ENCODE results near the gene TPM1.
"Not testable (repeated sequence)": the region's sequence is repeated elsewhere in the genome, so short reads cannot be mapped to it uniquely, and the experiment has no call there.

TPM1 gene

DNA sequence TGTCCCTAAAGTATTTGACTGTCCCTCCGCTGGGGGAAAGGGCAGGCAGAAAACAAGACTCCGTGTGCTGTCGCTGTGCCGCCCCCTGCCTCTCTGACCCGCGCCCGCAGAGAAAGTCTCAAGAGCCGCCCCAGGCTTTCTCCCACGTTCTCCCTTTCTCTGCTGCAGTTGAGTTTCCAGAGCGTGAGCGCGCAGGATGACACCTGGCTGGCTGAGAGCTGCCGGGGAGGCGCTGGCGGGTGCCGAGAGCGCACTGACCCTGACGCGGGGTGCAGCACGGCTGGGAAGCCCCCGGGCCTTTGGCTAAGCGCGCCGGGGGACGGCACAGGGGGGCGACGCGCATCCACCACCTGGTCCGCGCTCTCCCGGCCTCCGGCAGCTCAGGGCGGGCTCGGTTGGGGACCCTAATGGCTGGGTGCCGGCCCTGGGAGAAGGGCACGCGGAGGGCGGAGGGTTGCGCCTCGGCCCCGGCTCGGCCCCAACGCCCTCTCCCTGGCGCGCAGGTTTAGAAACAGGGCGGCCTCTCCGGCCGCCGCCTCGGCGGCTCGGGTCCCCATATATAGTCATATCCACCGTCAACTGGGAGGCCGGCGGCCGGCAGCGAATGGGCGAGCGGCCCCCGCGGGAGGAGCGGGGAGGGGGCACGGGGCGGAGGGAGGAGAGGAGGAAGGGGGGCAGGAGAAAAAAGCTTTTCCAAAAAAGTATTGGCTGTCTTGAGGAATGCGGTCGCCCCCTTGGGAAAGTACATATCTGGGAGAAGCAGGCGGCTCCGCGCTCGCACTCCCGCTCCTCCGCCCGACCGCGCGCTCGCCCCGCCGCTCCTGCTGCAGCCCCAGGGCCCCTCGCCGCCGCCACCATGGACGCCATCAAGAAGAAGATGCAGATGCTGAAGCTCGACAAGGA lies at the start of gene TPM1:
TSS of gene TPM1 (plus strand) at position 774 of the 903 bp plus-strand sequence. CDS start at position 857, 83 bp downstream.
- peak within 1 kb of the TSS; percentile 78 for H3K27ac ChIP-seq
- no peaks in the 10 kb centered on the region for H3K27me3 ChIP-seq (replicated peaks)
- H3K4me3 ChIP-seq (ENCODE audit: low read depth, low read length), result peak within 1 kb of the TSS; percentile 100
- peak; percentile 35 for TF ChIP-seq CTCF (IDR thresholded peaks at IDR 0.05; ENCODE audit: low read depth, low read length, missing control alignments)
- H3K36me3 ChIP-seq (replicated peaks), result peaks cover 40% of the 10 kb centered on the region
- peak; percentile 93 for DNase-seq
- in situ Hi-C loops (cut with HindIII; ENCODE audit: low pct_ligation_motif_present, low sequenced_read_pairs), result no loop called here

GRCh38 chr15:62993066-62993465 lies 49.5 kb upstream of the TPM1 start:
- TF ChIP-seq CTCF (IDR thresholded peaks at IDR 0.05; ENCODE audit: low read depth, low read length, missing control alignments), result no peak
- DNase-seq, result no peak
- Histone ChIP-seq H3K4me3 (ENCODE audit: low read depth, low read length) (no peak overlapping the region), H3K27ac (no peak overlapping the region), H3K27me3 (replicated peaks) (no peaks in the 10 kb centered on the region), H3K36me3 (replicated peaks) (no peaks in the 10 kb centered on the region)
- in situ Hi-C loops (cut with HindIII; ENCODE audit: low pct_ligation_motif_present, low sequenced_read_pairs), result no loop called here

- DNase-seq; H3K36me3 ChIP-seq (replicated peaks); H3K4me3 ChIP-seq (ENCODE audit: low read depth, low read length); H3K27ac ChIP-seq; H3K27me3 ChIP-seq (replicated peaks); in situ Hi-C loops (cut with HindIII; ENCODE audit: low pct_ligation_motif_present, low sequenced_read_pairs): not testable (repeated sequence)
Observed at GRCh38 chr15:62993632-62994031, 48.9 kb upstream of the TPM1 start.

DNA sequence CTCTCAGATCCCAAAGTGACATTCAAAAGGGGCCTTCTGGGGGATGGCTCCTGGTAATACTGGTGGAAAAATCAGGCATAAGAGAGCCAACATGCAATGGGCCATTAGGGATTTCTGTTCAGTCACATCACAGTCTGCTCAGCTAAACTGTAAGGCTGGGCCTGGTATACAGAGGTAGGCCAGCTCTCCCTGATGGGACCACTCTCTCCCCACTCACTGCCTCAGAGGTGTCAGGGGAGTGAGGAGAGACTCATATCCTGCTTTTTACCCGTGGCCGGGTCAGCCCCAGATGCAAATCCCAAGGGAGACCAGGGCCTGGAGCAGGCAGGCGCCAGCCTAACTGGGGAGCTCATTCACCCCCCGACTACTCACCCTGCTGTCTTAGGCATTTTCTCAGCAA lies 48.1 kb upstream of the TPM1 start:
- H3K27ac ChIP-seq, result no peak overlapping the region
- no peaks in the 10 kb centered on the region for H3K36me3 ChIP-seq (replicated peaks)
- no peak for TF ChIP-seq CTCF (IDR thresholded peaks at IDR 0.05; ENCODE audit: low read depth, low read length, missing control alignments)
- no peak for DNase-seq
- in situ Hi-C loops (cut with HindIII; ENCODE audit: low pct_ligation_motif_present, low sequenced_read_pairs), result no loop called here
- no peak overlapping the region for H3K4me3 ChIP-seq (ENCODE audit: low read depth, low read length)
- H3K27me3 ChIP-seq (replicated peaks), result no peaks in the 10 kb centered on the region

DNA sequence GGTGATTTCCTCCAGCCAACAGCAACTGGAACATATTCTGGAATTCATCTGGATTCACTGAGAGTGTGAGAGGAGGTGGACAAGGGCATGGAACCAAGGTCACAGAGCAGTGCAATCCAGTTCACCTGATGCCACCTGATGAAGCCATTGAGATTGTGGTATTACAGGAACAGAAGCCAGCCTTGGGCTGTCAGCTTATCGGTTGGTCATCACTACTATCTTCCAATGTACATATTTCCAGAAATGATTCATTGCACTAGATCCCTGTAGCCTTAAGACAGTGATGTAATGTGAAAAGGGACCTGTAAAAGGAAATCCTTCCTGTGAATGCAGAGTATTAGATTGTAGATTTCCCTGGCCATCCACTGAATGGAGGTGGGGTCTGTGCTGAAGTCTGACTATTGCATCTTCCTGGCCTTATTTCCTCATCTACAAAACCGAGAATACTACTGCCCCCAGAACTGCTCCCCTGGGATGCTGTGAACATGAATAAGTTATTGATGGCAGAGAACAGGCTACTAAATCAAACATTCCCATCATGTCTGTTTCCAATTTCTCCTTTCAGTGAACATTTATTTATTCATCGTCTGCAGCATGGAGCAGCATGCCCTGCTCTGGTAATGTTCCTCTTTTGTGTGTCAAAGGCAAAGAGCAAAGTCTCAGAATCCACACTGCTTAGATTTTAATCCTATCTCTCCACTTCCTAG lies 47.4 kb upstream of the TPM1 start:
- no peaks in the 10 kb centered on the region for H3K27me3 ChIP-seq (replicated peaks)
- no peak overlapping the region for H3K4me3 ChIP-seq (ENCODE audit: low read depth, low read length)
- peak; percentile 47 for DNase-seq
- H3K27ac ChIP-seq, result no peak overlapping the region
- in situ Hi-C loops (cut with HindIII; ENCODE audit: low pct_ligation_motif_present, low sequenced_read_pairs), result no loop called here
- TF ChIP-seq CTCF (IDR thresholded peaks at IDR 0.05; ENCODE audit: low read depth, low read length, missing control alignments), result no peak
- H3K36me3 ChIP-seq (replicated peaks), result no peaks in the 10 kb centered on the region

- Histone ChIP-seq H3K27ac (no peak overlapping the region), H3K4me3 (ENCODE audit: low read depth, low read length) (no peak overlapping the region), H3K36me3 (replicated peaks) (no peaks in the 10 kb centered on the region), H3K27me3 (replicated peaks) (no peaks in the 10 kb centered on the region)
- no peak for TF ChIP-seq CTCF (IDR thresholded peaks at IDR 0.05; ENCODE audit: low read depth, low read length, missing control alignments)
- in situ Hi-C loops (cut with HindIII; ENCODE audit: low pct_ligation_motif_present, low sequenced_read_pairs), result no loop called here
- no peak for DNase-seq
Observed at GRCh38 chr15:62997441-62997840, 45.1 kb upstream of the TPM1 start.

Data from brain microvascular endothelial cell (primary cell).